ENCODE results near the gene DRAXIN. TPM values are rescaled to one million over a fixed set of nuclear protein-coding genes. Genes with fewer than 3 reads are reported as not detected.

DRAXIN gene
- polyA plus RNA-seq, 1 donor from 2014 or later = 33.5 TPM

DNA sequence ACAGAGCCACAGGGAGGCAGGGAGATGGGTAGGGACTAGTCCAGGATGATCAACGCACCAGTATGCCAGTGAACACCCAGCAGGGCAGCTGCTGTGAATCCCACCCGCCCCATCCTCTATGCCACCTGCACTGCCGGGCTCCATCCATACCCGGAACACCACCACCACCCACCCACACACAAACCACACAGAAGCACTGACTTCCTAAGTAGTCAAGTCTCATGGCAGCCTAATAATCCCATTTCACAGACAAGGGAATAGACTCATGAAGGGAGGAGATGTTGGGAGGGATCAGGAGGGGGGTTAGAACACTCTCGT is 6.3 kb downstream of the DRAXIN start:
- Histone ChIP-seq H3K27ac (ENCODE audit: low read length) (no peak overlapping the region), H3F3A (ENCODE audit: insufficient read depth, low read length, poor library complexity, severe bottlenecking) (no peaks in the 10 kb centered on the region), H3K27me3 (ENCODE audit: insufficient read depth, low read depth, low read length) (no peaks in the 10 kb centered on the region), H3K36me3 (ENCODE audit: insufficient read depth, low read length) (no peaks in the 10 kb centered on the region), H3K9ac (ENCODE audit: low read length) (no peak overlapping the region), H3K9me2 (ENCODE audit: insufficient read depth, low read length) (no peaks in the 10 kb centered on the region), H4K20me1 (ENCODE audit: insufficient read depth) (no peaks in the 10 kb centered on the region), H3K79me2 (replicated peaks; ENCODE audit: insufficient read depth, low read length) (peaks cover under 1% of the 10 kb centered on the region), H3K9me3 (ENCODE audit: low read length) (no peaks in the 10 kb centered on the region), H3K4me2 (ENCODE audit: low read length) (no peak overlapping the region), H2AFZ (ENCODE audit: low read depth, low read length) (no peak overlapping the region), H3K4me3 (ENCODE audit: low read length) (no peak overlapping the region)
- TF ChIP-seq MXI1 (conservative IDR thresholded peaks at IDR 0.05; ENCODE audit: poor library complexity, severe bottlenecking) (no peak), RAD21 (conservative IDR thresholded peaks at IDR 0.05) (no peak), TAF1 (IDR thresholded peaks at IDR 0.05; ENCODE audit: low read depth) (no peak), EP300 (conservative IDR thresholded peaks at IDR 0.05; ENCODE audit: poor library complexity, severe bottlenecking) (no peak), POLR2AphosphoS5 (IDR thresholded peaks at IDR 0.05) (no peak), SMC3 (conservative IDR thresholded peaks at IDR 0.05; ENCODE audit: poor library complexity) (no peak), CTCF (IDR thresholded peaks at IDR 0.05; ENCODE audit: poor library complexity, severe bottlenecking) (no peak), EZH2 (IDR thresholded peaks at IDR 0.05; ENCODE audit: borderline replicate concordance, insufficient read depth, low read length, poor library complexity, severe bottlenecking) (no peak)
- TF ChIP-seq, protein P1, sequence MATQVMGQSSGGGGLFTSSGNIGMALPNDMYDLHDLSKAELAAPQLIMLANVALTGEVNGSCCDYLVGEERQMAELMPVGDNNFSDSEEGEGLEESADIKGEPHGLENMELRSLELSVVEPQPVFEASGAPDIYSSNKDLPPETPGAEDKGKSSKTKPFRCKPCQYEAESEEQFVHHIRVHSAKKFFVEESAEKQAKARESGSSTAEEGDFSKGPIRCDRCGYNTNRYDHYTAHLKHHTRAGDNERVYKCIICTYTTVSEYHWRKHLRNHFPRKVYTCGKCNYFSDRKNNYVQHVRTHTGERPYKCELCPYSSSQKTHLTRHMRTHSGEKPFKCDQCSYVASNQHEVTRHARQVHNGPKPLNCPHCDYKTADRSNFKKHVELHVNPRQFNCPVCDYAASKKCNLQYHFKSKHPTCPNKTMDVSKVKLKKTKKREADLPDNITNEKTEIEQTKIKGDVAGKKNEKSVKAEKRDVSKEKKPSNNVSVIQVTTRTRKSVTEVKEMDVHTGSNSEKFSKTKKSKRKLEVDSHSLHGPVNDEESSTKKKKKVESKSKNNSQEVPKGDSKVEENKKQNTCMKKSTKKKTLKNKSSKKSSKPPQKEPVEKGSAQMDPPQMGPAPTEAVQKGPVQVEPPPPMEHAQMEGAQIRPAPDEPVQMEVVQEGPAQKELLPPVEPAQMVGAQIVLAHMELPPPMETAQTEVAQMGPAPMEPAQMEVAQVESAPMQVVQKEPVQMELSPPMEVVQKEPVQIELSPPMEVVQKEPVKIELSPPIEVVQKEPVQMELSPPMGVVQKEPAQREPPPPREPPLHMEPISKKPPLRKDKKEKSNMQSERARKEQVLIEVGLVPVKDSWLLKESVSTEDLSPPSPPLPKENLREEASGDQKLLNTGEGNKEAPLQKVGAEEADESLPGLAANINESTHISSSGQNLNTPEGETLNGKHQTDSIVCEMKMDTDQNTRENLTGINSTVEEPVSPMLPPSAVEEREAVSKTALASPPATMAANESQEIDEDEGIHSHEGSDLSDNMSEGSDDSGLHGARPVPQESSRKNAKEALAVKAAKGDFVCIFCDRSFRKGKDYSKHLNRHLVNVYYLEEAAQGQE (IDR thresholded peaks at IDR 0.05; ENCODE audit: borderline replicate concordance) = no peak

- Histone ChIP-seq H3K9me3 (ENCODE audit: low read length) (no peaks in the 10 kb centered on the region), H3K27ac (ENCODE audit: low read length) (peak overlapping the region; percentile 28), H3F3A (ENCODE audit: insufficient read depth, low read length, poor library complexity, severe bottlenecking) (no peaks in the 10 kb centered on the region), H3K36me3 (ENCODE audit: insufficient read depth, low read length) (no peaks in the 10 kb centered on the region), H2AFZ (ENCODE audit: low read depth, low read length) (no peak overlapping the region), H3K4me2 (ENCODE audit: low read length) (no peak overlapping the region), H3K27me3 (ENCODE audit: insufficient read depth, low read depth, low read length) (no peaks in the 10 kb centered on the region), H4K20me1 (ENCODE audit: insufficient read depth) (no peaks in the 10 kb centered on the region), H3K9me2 (ENCODE audit: insufficient read depth, low read length) (no peaks in the 10 kb centered on the region), H3K9ac (ENCODE audit: low read length) (peak overlapping the region; percentile 13), H3K4me3 (ENCODE audit: low read length) (no peak overlapping the region), H3K79me2 (replicated peaks; ENCODE audit: insufficient read depth, low read length) (peaks cover 4% of the 10 kb centered on the region)
- TF ChIP-seq, protein P1 (IDR thresholded peaks at IDR 0.05; ENCODE audit: borderline replicate concordance) = no peak
- TF ChIP-seq EZH2 (IDR thresholded peaks at IDR 0.05; ENCODE audit: borderline replicate concordance, insufficient read depth, low read length, poor library complexity, severe bottlenecking) (no peak), SMC3 (conservative IDR thresholded peaks at IDR 0.05; ENCODE audit: poor library complexity) (no peak), MXI1 (conservative IDR thresholded peaks at IDR 0.05; ENCODE audit: poor library complexity, severe bottlenecking) (no peak), POLR2AphosphoS5 (IDR thresholded peaks at IDR 0.05) (no peak), RAD21 (conservative IDR thresholded peaks at IDR 0.05) (no peak), TAF1 (IDR thresholded peaks at IDR 0.05; ENCODE audit: low read depth) (no peak), CTCF (IDR thresholded peaks at IDR 0.05; ENCODE audit: poor library complexity, severe bottlenecking) (no peak), EP300 (conservative IDR thresholded peaks at IDR 0.05; ENCODE audit: poor library complexity, severe bottlenecking) (no peak)
These were observed 9.3 kb downstream of the DRAXIN start for GRCh38 chr1:11700601-11701467.

All from neural cell (in vitro differentiated cells).